Right forelimb (tissue), 1 donor: ENCODE measurements around the gene IMMT.

Experiments
- DNase-seq: peaks from one replicate; pipeline ENCODE4 v3.0.0-alpha.2; 2018

The IMMT gene

GRCh38 chr2:86138736-86139625, 56.3 kb downstream of the IMMT start:
- no peak for DNase-seq

- no peak for DNase-seq
These were observed 59.1 kb downstream of the IMMT start for GRCh38 chr2:86136141-86136540.

GRCh38 chr2:86135653-86136052, 59.6 kb downstream of the IMMT start:
- DNase-seq, result no peak

- no peak for DNase-seq
These were observed 60.6 kb downstream of the IMMT start for GRCh38 chr2:86134709-86135108.

- no peak for DNase-seq
These were observed 70.6 kb downstream of the IMMT start for GRCh38 chr2:86124683-86125082.

- no peak for DNase-seq
These were observed 71.8 kb downstream of the IMMT start for GRCh38 chr2:86123328-86123925.

GRCh38 chr2:86118130-86118529, 77.1 kb downstream of the IMMT start:
- DNase-seq, result no peak

- no peak for DNase-seq
These were observed 88.2 kb downstream of the IMMT start for GRCh38 chr2:86107031-86107430.

- peak; percentile 93 for DNase-seq
These were observed 89.0 kb downstream of the IMMT start, which contains the start of gene PTCD3 for GRCh38 chr2:86105969-86106945. Gene PTCD3 (plus strand): TSS chr2:86106235. CDS start chr2:86106248, 13 bp downstream.

GRCh38 chr2:86105252-86105968, 89.9 kb downstream of the IMMT start, which contains the start of gene POLR1A:
Gene POLR1A (minus strand): TSS chr2:86105886. CDS start chr2:86105776, 110 bp downstream.
- peak; percentile 92 for DNase-seq

GRCh38 chr2:86102157-86102556, 93.1 kb downstream of the IMMT start:
- no peak for DNase-seq

- no peak for DNase-seq
These were observed 97.3 kb downstream of the IMMT start for GRCh38 chr2:86097913-86098312.

- DNase-seq, result no peak
These were observed 98.0 kb downstream of the IMMT start for GRCh38 chr2:86097114-86097896.

GRCh38 chr2:86094229-86094628, 101.0 kb downstream of the IMMT start:
- DNase-seq, result no peak
